HG03469 (cell line): ENCODE data around the gene CABCOCO1.

Source experiments
- ATAC-seq: cut with Tn5 transposase; IDR thresholded peaks from one replicate; pipeline ENCODE4 v1.9.1; 2021; ENCODE audit warnings: mild to moderate bottlenecking, moderate library complexity, moderate number of reproducible peaks; ENCODE audit not compliant: unreplicated experiment

Gene CABCOCO1

DNA sequence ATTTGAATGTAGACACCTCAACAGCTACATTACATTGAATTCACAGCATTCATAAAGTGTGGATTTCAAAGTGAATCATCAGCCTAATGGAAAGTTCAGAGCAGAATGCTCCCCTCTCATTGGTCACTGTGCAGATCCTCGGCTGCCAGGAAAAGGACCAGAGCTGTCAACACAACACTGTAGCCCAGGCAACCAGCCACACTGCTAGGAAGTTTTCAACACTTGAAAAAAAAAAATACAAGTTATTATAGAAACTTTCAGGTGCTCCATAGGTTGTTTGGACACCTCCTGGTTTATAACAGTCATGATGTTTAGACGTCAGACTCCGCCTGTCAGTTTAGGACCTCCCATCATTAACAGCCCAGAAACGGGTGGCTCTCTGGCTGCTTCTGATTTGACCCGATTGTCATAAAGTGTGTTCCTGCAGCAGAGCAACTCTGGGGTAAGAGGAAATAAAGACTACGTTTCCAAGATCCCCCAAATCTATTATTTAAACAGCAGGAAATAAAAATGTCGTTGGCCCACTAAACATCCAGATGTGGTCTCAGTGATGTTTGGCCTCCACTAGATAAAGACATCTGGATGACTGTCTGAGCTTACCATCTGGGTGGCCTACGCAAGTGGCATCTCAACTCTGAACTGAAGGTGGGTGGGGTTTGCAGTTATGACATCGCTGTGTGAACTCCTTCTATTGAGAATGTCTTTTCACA is 117.4 kb downstream of the CABCOCO1 start:
- ATAC-seq, result no peak

DNA sequence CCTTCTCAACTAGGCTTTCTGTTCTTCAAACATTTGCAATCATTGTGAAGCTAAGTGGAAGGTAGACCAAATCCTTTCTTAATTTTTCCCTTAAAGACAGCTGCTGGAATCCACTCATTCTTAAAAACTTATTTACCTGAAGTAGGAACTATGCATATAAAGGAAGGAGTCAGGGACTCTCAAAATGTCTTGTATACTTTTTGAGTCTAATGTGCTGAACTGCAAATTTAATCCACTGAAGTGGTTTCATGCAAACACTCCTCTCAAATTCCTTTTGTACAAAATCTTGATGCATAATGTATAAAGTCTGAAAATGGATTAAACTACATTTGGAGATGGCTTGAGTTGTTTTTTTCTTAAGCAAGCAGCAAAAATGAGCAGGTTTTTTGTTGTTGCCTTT is 118.0 kb downstream of the CABCOCO1 start:
- ATAC-seq, result no peak

DNA sequence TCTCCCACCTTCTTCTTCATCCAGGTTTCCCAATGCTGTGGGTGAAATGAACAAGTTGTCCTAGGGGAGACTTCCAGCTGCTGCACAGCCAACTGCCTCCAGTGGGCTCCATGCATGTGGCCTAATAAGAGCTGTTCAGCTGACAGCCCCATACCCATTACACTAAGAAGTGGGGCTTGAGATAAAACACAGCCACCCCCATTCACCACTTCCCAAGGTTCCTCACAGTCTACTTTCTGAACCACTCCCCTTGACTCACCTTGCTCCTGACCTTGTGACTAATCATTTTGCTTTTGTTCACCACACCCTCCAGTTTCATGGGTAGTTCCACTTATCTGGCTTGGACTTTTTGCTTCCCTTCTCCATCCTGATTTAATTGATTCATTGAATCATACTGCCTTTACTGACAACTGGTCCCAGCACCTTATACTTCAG is 119.3 kb downstream of the CABCOCO1 start:
- ATAC-seq, result no peak

DNA sequence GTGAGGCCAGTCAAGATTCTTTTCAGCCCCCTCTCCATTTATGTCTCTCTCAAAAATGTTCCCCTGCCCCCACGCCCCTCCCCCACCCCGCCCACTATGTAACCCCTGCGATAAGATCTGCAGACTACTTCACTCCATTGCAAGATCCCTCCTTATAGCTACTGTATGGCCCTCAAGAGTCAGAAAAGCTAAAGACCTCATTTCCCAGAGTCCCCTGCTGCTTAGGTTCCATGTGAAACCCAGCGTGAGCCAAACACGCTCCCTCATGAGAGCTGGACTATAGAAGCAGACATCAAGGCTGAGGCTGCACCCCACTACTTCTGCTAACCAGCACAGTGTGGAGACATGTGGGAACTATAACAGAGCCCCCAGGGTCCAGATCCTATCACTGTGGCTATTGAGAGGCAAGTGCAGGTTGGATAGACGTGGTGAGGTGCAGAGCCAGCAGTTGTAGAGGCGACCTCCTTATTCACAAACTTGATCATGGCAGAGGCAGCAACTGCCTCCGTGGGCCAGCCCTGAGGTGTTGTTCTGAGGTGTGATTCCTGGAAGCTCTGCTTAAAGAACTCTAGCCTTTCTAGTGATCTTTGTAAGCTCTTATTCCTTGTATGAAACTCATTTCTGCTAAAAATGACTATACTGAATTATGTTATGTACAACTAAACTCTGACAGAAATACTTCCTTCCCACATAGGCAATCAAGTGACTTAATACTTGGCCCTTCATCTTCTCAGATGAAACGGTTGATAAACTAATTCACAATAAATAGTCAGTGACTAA is 121.8 kb downstream of the CABCOCO1 start:
- no peak for ATAC-seq

DNA sequence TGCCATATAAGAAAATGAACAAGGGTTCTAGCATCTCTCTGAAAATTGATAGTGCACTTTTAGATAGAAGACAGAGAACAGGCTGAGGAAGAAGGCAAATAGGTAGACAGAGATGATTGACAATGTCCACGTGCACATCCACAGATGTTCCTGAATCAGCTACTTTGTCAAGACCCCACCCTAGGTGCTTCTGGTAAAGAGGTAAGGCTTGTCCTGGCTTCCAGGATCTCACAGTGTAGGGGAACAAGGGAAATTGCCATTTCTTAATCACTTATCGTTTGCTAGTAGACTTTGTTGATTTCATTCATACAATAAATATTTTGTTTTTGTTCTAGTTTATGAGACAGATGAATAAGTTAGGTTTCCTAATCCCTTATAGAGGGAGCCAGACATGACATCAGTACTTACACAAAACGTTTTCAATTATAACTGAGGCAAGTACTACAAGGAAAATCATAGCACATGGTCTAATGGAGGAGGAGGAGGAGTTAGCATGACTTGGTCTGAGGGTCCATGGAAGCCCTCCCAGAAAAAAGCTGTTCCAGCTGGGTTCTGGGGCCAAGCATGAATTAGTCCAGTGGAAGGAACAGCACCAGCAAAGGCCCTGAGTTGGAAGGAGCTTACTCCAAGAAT is 122.9 kb downstream of the CABCOCO1 start:
- ATAC-seq, result no peak

DNA sequence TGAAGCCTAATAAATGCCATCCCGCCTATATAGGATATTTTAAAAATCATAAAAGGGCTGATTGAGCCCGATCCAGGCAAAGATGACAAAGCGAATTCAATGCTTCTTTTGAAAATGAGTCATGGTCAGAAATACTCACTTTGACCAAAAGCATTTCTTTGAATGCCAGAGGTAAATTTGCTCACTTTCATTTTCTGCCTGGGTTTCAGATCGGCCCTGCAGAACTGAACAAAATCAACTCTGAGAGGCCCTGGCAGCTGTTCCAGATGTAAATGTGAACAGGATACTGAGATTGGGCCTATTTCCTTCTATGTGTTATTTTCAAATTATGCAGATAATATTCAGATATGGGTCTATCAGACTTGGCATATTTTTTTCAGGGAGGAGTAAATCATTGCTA is 124.0 kb downstream of the CABCOCO1 start:
- peak; percentile 97 for ATAC-seq

DNA sequence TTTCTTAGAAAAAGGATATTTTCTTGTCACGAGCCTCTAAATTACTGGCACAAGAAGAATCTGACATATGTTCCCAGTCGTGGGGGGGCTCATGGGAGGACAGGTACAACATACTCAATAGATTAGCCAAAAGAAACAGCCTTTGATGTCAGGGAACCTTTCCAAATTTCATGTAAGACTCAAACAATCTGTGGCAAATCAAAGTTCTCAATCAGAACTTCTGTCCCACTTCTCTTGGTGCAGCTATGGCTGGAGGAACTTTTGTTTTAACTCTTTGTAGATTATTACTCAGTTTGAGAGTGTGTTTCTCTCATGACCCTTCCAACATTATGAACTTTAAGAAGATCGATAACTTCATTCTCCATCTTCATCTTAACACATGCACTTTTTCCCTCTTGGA is 124.4 kb downstream of the CABCOCO1 start:
- ATAC-seq, result no peak

DNA sequence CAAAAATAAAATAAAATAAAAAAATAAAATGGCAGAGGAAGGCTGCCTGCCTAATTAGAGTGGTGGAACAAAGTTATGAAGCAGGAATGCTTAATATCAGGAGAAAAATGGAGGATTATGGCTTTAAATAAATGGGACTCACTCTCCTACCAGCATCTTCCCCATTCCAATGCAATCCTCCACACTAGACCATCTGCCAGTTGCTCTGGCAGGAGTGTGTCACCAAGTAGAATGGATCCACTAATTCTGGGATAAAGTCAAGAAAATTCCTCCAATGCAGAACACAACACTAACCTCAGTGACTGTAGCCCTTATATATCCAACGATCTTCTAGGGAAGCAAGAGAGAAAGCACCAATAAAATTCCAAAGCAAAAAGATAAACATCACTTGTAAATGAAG is 126.3 kb downstream of the CABCOCO1 start:
- no peak for ATAC-seq

DNA sequence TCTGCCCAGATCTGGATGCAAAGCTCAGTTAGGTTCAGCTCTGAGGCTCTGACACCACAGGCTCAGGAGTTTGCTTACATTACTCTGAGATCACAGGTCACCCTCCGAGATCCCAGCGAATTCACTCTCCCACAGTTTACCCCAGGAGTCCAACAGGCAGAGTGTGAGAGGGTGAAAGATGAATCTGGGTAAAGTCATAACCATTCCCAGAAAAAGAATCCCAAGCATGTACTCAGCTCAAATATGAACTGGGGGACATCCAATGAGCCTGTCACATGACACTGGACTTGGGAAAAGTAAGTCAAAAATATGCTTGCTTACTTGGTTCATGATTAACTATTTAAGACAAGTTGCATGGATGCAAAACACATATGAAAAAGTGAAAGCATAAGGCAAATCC is 128.5 kb downstream of the CABCOCO1 start:
- ATAC-seq, result no peak

DNA sequence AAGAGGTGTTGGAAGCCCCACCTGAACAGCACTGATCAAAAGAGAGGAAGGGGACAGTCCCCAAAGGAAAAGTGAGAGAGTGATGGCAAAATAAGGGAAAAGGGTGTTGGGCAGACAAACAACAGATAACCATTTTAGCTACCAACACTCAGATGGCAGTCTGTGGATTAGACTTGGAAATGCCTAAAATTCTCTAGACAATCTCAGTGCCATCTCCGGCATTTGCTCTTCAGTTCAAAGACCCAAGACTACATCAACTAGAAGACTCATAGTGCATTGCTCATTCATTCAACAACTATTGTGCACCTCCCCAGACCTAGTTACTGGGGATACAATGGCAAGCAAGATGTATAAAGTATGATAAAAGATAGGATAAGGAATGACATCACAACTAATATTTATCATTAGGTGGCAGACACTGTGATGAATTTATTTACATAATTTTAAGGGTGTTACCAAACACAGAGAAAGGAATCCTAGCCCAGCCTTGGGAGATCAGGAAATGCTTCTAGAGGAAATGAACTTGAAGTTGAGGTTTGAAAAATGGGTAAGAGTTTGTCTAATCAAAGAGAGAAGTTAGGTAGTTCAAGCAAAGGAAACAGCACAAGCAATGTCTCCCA is 129.5 kb downstream of the CABCOCO1 start:
- ATAC-seq, result no peak

DNA sequence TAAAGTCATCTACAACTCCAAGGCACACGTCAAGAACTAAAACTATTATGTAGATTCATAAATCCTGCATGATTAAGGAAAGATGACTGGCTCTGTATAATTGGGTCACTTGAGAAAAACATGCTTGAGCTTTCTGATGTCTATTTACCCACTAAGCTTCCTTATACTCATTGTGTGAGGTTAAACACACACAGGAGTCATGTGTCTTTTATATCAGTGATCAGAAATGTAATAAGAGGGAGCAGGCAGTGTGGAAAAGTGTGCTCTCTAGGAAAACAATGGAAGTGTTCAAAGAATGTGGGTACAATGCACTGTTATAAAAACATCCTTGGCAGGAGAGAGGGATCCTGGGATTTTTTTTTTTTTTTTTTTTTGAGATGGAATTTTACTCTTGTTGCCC is 130.2 kb downstream of the CABCOCO1 start:
- ATAC-seq, result no peak

DNA sequence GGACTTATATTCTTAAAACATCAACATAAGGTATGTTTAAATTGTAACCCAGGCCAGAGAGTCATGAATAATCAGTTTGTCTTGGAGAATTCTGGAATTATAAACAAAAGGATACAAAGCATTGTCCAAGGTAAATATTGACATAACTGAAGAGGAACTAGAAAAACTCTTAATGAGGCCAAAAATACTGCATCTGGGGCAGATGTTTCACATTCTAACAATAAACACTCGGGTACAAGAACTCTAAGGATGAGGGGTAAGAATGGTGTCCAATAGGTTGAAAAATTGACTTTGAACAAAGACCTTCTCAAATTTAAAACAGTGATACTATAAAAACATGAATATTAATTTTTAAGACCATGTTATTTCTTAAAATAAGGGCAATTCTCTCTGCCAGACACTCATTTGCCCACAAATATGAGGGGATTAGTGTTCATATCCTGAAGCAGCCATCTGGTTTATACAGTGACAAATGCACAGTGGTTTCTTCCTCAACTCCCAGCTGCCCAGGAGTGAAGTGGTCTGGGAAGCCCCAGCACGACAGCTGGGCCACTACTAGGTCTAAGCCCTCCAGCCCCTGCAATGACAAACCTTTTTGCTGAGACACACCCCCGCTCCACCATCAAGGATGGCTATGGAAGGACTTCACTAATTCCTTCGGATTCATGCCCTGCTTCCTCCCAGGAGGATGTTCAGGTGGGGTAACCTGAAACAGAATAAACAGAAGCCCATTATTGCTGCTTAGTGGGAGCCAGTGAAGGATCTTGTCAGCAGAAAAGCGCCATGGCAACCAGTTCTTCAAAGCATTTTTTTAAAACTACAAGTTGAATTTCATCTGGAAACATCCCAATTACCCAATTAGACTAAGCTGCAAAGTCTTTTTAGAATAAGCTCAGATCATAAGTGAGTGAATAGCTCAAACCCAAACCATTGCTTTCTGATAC is 131.3 kb downstream of the CABCOCO1 start:
- no peak for ATAC-seq

DNA sequence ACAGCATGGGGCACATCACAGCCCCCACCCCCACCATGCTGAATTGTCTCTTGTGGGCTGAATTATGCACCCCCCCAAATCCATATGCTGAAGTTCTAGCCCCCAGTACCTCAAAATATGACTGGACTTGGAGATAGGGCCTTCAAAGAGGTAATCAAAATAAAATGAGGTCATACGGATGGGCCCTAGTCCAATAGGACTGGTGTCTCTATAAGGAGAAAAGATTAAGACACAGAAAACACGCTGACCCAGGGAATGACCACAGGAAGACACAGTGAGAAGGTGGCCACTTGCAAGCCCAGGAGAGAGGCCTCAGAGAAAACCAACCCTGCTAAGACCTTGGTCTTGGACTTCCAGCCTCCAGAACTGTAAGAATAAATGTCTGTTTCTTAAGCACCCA is 132.4 kb downstream of the CABCOCO1 start:
- no peak for ATAC-seq

DNA sequence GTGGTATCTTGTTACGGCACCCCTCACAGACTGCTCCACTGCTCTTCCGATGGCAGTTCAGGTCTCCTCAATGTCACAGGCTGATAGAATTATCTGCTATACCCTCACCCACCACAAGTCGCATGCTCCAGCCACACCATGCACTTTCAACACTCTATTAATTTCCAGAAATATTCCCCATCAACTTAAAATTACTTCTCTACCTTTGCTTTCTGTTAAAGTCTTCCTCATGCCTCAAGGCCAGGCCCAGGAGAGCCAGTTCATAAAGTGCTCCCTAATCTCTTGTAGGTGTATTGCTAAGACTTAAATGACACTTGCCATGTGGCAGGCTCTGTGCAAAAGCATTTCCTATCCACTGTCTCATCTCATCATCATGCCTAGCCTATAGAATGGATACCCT is 132.8 kb downstream of the CABCOCO1 start:
- no peak for ATAC-seq

DNA sequence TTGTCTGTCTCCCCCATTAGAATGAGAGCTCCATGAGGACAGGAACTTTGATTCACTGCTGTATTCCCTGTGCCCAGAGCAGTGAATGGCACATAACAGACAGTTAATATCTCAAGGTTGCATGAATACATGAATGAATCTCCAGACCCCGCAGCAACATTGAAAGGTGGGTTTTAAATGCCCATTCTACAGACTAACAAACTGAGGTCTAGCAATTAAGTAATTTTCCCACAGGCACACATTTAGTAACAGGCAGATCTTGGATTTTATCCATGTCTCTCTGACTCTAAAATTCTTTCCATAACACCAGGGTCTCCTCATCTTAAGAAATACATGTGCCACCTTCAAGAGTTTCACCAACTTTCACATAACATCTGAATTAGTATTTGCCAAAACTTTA is 134.1 kb downstream of the CABCOCO1 start:
- no peak for ATAC-seq

DNA sequence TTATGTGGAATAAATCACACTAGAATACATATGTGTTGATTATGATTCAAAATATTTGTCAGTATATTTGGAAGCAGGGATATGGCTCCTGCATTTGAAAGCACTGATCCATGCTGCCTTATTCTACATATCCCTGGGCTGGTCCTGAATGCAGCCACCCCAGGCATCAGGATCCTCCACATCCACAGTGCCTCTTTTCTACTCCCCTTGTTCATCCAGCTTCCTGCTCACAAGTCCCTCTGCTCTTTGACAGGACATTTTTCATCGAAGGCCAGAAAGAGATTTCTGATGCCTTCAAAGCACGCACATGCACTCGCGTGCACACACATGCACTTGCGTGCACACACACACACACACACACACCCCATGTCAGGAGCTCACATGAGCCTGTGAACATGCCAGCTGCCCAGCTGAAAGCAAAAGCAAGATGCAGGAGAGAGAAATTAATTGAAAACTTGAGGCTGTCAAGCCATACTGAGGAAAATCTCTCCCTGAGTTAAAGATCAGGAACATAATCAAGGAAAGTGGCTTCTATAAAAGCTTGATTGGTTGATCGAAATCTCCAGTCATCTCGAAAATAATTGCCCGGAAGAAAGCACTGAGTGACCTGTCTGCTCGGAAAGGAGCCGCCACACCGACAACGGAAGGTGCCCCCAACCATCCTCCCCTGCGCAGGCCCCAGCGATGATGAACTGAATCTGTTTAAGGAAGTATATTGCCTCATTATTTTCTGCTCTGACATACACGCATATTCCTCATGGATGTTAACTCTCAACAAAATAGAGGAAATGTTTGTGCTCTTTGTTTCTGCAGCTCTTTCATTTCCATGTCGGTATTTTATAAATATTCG is 134.8 kb downstream of the CABCOCO1 start:
- ATAC-seq, result no peak

DNA sequence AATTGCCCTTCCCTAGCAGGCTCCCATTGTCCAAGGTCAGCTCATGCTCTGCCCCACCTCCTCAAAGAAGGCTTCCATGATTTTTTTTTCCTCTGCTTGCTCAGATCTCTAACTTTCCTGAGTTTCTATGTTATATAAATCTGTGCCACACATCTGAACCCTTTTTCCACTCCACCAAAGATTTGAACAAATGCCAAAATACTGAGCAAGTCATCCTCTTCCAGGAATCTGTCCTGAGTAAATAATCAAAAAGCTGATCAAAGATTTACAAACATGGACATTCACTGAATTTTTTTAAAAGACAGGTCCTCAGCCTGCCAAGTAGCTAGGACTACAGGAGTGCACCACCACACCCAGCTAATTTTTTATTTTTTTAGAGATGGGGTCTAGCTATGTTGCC is 136.0 kb downstream of the CABCOCO1 start:
- ATAC-seq, result no peak

DNA sequence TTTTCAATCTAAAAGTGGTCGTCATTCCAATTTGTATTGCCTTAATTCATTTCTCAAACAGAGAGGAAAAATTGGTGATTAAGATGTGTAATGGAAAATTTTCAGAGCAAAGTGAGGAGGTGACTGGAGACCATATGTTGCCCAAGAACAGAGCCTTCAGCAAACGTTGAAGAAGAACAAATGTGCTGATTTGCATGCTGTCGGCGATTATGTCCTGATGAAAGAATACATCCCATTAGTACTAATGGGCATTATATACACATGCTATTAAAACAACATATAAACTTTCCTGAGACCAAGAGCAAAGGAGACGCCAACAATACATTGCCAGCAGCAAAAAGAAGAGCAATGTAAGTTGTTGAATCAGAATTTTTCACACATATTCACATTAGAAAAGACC is 138.8 kb downstream of the CABCOCO1 start:
- ATAC-seq, result no peak

DNA sequence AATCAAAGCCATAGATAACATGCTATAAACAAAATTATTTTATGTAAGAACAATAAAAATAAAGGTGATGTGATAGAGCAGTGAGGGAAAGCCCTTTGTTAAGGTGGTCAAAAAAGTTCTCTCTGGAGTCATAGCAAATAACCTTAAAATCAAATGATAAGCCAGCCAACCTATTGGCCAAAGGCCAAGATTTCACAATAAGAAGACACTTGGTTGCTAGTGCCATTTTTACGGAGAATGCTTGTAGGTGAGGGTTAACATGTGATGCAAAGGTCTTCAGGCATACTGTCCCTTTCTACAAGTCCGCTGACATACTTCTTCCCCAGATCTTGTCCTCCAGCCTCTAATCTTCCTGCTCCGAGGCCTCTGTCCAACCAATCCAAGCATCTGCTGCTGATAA is 140.5 kb downstream of the CABCOCO1 start:
- ATAC-seq, result no peak

DNA sequence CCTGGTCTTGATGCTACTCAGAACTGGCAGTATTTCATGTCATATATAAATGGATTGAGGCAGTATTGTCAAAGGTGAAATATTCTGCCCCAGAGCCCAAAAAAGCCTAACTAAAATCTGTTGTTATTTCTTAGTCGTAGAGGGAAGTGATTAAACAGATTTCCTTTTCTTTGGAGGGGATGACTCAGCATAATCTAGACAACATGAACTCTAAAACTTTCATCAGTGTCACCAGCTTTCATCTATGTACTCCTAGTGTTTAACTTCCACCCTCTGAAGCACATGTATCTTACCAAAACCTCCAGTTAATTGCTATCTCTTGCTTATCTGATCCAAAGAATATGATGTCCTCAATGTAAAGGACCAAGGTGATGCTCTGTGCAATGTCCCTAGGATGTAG is 141.7 kb downstream of the CABCOCO1 start:
- ATAC-seq, result no peak
